H1 (cell line): ENCODE results near the gene CBR3. TPM values are rescaled to one million over a fixed set of nuclear protein-coding genes. Genes with fewer than 3 reads are reported as not detected.
A peak's percentile ranks its signal among the peaks of the same experiment; 100 is the strongest.
"Not testable (repeated sequence)": the region's sequence is repeated elsewhere in the genome, so short reads cannot be mapped to it uniquely, and the experiment has no call there.

Experiments used
- CTCF ChIA-PET: fragments of 300-600 bp; sonication (Branson Sonifier 250); formaldehyde crosslinking; loops from one replicate; lab custom pipeline; 2021; ENCODE audit not compliant: partially characterized antibody; lab: Charles Lee
- POLR2A ChIA-PET: fragments of 300-600 bp; sonication (Branson Sonifier 250); formaldehyde crosslinking; loops from one replicate; lab custom pipeline; 2021; ENCODE audit warnings: inconsistent platforms; ENCODE audit not compliant: partially characterized antibody; lab: Charles Lee
- DNase-seq, 2 experiments: peaks; one replicate each; pipeline versions ENCODE4 v3.0.0 to v3.0.0-alpha.2; 2010 to 2022; ENCODE audit warnings: low spot score in 2 of 2, low read depth in 1 of 2, mixed read lengths in 1 of 2
- FAIRE-seq: peaks from 2 replicates; lab custom pipeline; 2011; peaks lifted over from hg19 to GRCh38; lab: Jason Lieb, UNC
- H2AFZ ChIP-seq: 2 replicates; pipeline ENCODE4 v1.8.1; 2012; ENCODE audit warnings: low read length, inconsistent platforms
- H2AK5ac ChIP-seq: 2 replicates; pipeline ENCODE4 v1.6.1; 2013; ENCODE audit warnings: low read depth, low read length
- H2BK120ac ChIP-seq: replicated peaks from 2 replicates; pipeline ENCODE3; 2013; ENCODE audit warnings: low read depth, low read length, inconsistent platforms
- H2BK12ac ChIP-seq: 2 replicates; pipeline ENCODE4 v1.6.1; 2013; ENCODE audit warnings: low read depth, low read length
- H2BK15ac ChIP-seq: 2 replicates; pipeline ENCODE4 v1.6.1; 2013; ENCODE audit warnings: low read length
- H2BK20ac ChIP-seq: 2 replicates; pipeline ENCODE4 v1.6.1; 2013; ENCODE audit warnings: low read length
- H2BK5ac ChIP-seq: 2 replicates; pipeline ENCODE4 v1.6.1; 2013; ENCODE audit warnings: low read depth, low read length
- H3K14ac ChIP-seq: 2 replicates; pipeline ENCODE4 v1.6.1; 2013; ENCODE audit warnings: inconsistent platforms; ENCODE audit not compliant: insufficient read length
- H3K18ac ChIP-seq: 2 replicates; pipeline ENCODE4 v1.6.1; 2013; ENCODE audit warnings: low read length; ENCODE audit errors: extremely low read depth
- H3K23ac ChIP-seq: 2 replicates; pipeline ENCODE4 v1.6.1; 2013; ENCODE audit warnings: inconsistent platforms; ENCODE audit not compliant: insufficient read length
- H3K23me2 ChIP-seq: 2 replicates; pipeline ENCODE4 v1.6.1; 2013; ENCODE audit warnings: low read depth, low read length
- H3K27ac ChIP-seq: 2 replicates; pipeline ENCODE4 v1.6.1; 2011; ENCODE audit warnings: low read depth, low read length, inconsistent platforms
- H3K27me3 ChIP-seq, 4 experiments: replicated peaks in 1 of 4; 1 replicate in 1 of 4; 2 replicates in 3 of 4; pipeline versions ENCODE4 v1.6.1 to v1.8.1; 2011 to 2013; ENCODE audit warnings: low read length in 3 of 4, mild to moderate bottlenecking in 3 of 4, inconsistent platforms in 2 of 4, mixed read lengths in 2 of 4, moderate library complexity in 1 of 4; ENCODE audit not compliant: control insufficient read depth in 3 of 4, insufficient read depth in 3 of 4; ENCODE audit errors: extremely low read depth in 1 of 4
- H3K36me3 ChIP-seq, 4 experiments: 2 replicates each; pipeline versions ENCODE4 v1.6.1 to v1.8.1; 2011 to 2013; ENCODE audit warnings: mild to moderate bottlenecking in 4 of 4, low read length in 3 of 4, moderate library complexity in 2 of 4, control low read depth in 1 of 4, inconsistent platforms in 1 of 4; ENCODE audit not compliant: insufficient read depth in 4 of 4, control insufficient read depth in 2 of 4
- H3K4ac ChIP-seq: replicated peaks from 2 replicates; pipeline ENCODE3; 2013; ENCODE audit warnings: low read length, low read depth, mixed read lengths, inconsistent platforms; ENCODE audit not compliant: insufficient read length
- H3K4me1 ChIP-seq, 4 experiments: replicated peaks in 1 of 4; 1 replicate in 1 of 4; 2 replicates in 3 of 4; pipeline versions ENCODE4 v1.6.1 to v1.8.1; 2011 to 2013; ENCODE audit warnings: low read length in 3 of 4, inconsistent platforms in 2 of 4, mixed read lengths in 1 of 4; ENCODE audit not compliant: insufficient read depth in 4 of 4, control insufficient read depth in 3 of 4
- H3K4me2 ChIP-seq, 2 experiments: 2 replicates each; pipeline versions ENCODE4 v1.6.1 to v1.8.1; 2011 to 2013; ENCODE audit warnings: low read depth in 2 of 2, low read length in 2 of 2, control low read depth in 1 of 2, inconsistent platforms in 1 of 2, mild to moderate bottlenecking in 1 of 2; ENCODE audit not compliant: insufficient read depth in 1 of 2
- H3K4me3 ChIP-seq, 4 experiments: fragments of 200-600, 300-600 bp in 1 of 4; sonication (generic), shearing (Covaris generic), sonication (Bioruptor Twin) in 1 of 4; 2 replicates each; pipeline versions ENCODE4 v1.5.1 to v1.8.1; 2011 to 2016; ENCODE audit warnings: low read length in 4 of 4, low read depth in 3 of 4, control low read depth in 2 of 4, inconsistent platforms in 2 of 4, mild to moderate bottlenecking in 2 of 4, mixed read lengths in 1 of 4, moderate library complexity in 1 of 4; ENCODE audit not compliant: insufficient read depth in 2 of 4; ENCODE audit errors: extremely low read depth in 1 of 4
- H3K56ac ChIP-seq: replicated peaks from 2 replicates; pipeline ENCODE3; 2013; ENCODE audit warnings: low read depth, mild to moderate bottlenecking, mixed read lengths, low read length, inconsistent platforms; ENCODE audit not compliant: insufficient read length
- H3K79me1 ChIP-seq: 2 replicates; pipeline ENCODE4 v1.6.1; 2013; ENCODE audit warnings: low read depth, low read length, control low read depth
- H3K79me2 ChIP-seq, 2 experiments: 2 replicates each; pipeline versions ENCODE4 v1.6.1 to v1.8.1; 2012 to 2013; ENCODE audit warnings: low read length in 2 of 2, mild to moderate bottlenecking in 2 of 2, inconsistent platforms in 1 of 2; ENCODE audit not compliant: insufficient read depth in 2 of 2, control insufficient read depth in 1 of 2
- H3K9ac ChIP-seq, 4 experiments: replicated peaks in 1 of 4; 1 replicate in 1 of 4; 2 replicates in 3 of 4; pipeline versions ENCODE4 v1.6.1 to v1.8.1; 2011 to 2013; ENCODE audit warnings: low read depth in 3 of 4, low read length in 3 of 4, control low read depth in 2 of 4, mild to moderate bottlenecking in 2 of 4, moderate library complexity in 2 of 4, inconsistent platforms in 1 of 4; ENCODE audit errors: extremely low read depth in 1 of 4
- H3K9me3 ChIP-seq, 2 experiments: 2 replicates each; pipeline versions ENCODE4 v1.6.1 to v1.8.1; 2012 to 2013; ENCODE audit warnings: mild to moderate bottlenecking in 2 of 2, moderate library complexity in 2 of 2, control low read depth in 1 of 2, inconsistent platforms in 1 of 2, low read depth in 1 of 2, low read length in 1 of 2, mixed read lengths in 1 of 2; ENCODE audit not compliant: insufficient read depth in 2 of 2
- H4K20me1 ChIP-seq, 2 experiments: replicated peaks in 1 of 2; 2 replicates each; pipeline versions ENCODE3 to v1.8.1; 2011 to 2013; ENCODE audit warnings: inconsistent platforms in 2 of 2, low read length in 2 of 2, mild to moderate bottlenecking in 1 of 2; ENCODE audit not compliant: insufficient read depth in 2 of 2, control insufficient read depth in 1 of 2
- H4K5ac ChIP-seq: 2 replicates; pipeline ENCODE4 v1.6.1; 2013; ENCODE audit warnings: low read length, low read depth, mixed read lengths, inconsistent platforms; ENCODE audit not compliant: insufficient read length
- H4K8ac ChIP-seq: 2 replicates; pipeline ENCODE4 v1.8.0; 2013; ENCODE audit warnings: mild to moderate bottlenecking, moderate library complexity, low read length, inconsistent platforms; ENCODE audit not compliant: insufficient read depth; ENCODE audit errors: extremely low read depth
- H4K91ac ChIP-seq: replicated peaks from 2 replicates; pipeline ENCODE3; 2013; ENCODE audit warnings: low read length, mixed read lengths, inconsistent platforms; ENCODE audit not compliant: insufficient read length
- ASH2L ChIP-seq: fragments of 200-600, 300-600 bp; sonication (generic); IDR thresholded peaks from one replicate; pipeline ENCODE4 v1.7.1; 2017; ENCODE audit warnings: low read length
- GTF2F1 ChIP-seq: IDR thresholded peaks from 2 replicates; pipeline ENCODE4 v1.6.1; 2012; ENCODE audit warnings: low read depth, low read length, improper control_type of control experiment, borderline replicate concordance
- JUND ChIP-seq: IDR thresholded peaks from 2 replicates; pipeline ENCODE4 v1.6.1; 2011; ENCODE audit warnings: mild to moderate bottlenecking, improper control_type of control experiment, low read length
- SRF ChIP-seq: IDR thresholded peaks from 2 replicates; pipeline ENCODE4 v1.6.1; 2011; ENCODE audit warnings: mild to moderate bottlenecking, low read depth, low read length, moderate library complexity
- SUZ12 ChIP-seq: fragments of 200-600 bp; sonication (generic); IDR thresholded peaks from 2 replicates; pipeline ENCODE4 v1.6.1; 2012; ENCODE audit warnings: mild to moderate bottlenecking, inconsistent platforms, low read length, moderate library complexity, mixed read lengths
- TCF12 ChIP-seq: IDR thresholded peaks from 2 replicates; pipeline ENCODE4 v1.6.1; 2011; ENCODE audit warnings: low read depth, mild to moderate bottlenecking, low read length
- WGBS, 2 experiments: shearing (Covaris generic) in 1 of 2; methylation state at CpG; one replicate each; pipeline versions ENCODE4 v1.1.6 to v1.1.7; 2013 to 2015; ENCODE audit warnings: low lambda C conversion rate in 2 of 2, mixed read lengths in 2 of 2, inconsistent platforms in 1 of 2, low coverage in 1 of 2, missing lambda C conversion rate in 1 of 2; ENCODE audit not compliant: insufficient replicate concordance in 2 of 2, insufficient coverage in 1 of 2, insufficient read length in 1 of 2; ENCODE audit errors: extremely low coverage in 1 of 2, missing lambda C conversion rate in 1 of 2; 5-methylcytosine and 5-hydroxymethylcytosine counted together
- polyA plus RNA-seq, 7 experiments: library from polyadenylated mRNA; depleted of rRNA in 3 of 7; stranded (reverse) in 5 of 7; unstranded in 2 of 7; fragments of >200 nt in 5 of 7; fragments of 200-250 nt in 2 of 7; gene quantifications; 1 replicate in 5 of 7; 2 replicates in 1 of 7; 4 replicates in 1 of 7; pipeline versions ENCODE4 v1.2.1 to v1.2.3, GENCODE V29; 2011 to 2013; ENCODE audit warnings: missing spikeins in 2 of 7, mixed read lengths in 2 of 7
- total RNA-seq: library from RNA; stranded (reverse); fragmentation: NEBNext Ultra II Directional; extraction: Animal tissue kit (Norgen Biotek cat#: 25700); gene quantifications from 2 replicates; pipeline ENCODE4 v1.2.1, GENCODE V29; 2021
- TF ChIP-seq, protein P1 (sequence below), 3 experiments: IDR thresholded peaks; 1 replicate in 2 of 3; 2 replicates in 1 of 3; pipeline versions ENCODE4 v1.5.1 to v1.6.1; 2011; ENCODE audit warnings: low read length in 3 of 3, mild to moderate bottlenecking in 3 of 3, inconsistent platforms in 2 of 3, low read depth in 1 of 3, moderate library complexity in 1 of 3; ENCODE audit not compliant: insufficient read depth in 1 of 3; ENCODE audit errors: control extremely low read depth in 1 of 3

The CBR3 gene
- total and polyA plus RNA-seq, 2 of the 8 experiments (the other 6 are each of a cell fraction or from before 2014, with no cell fraction given), result 1.2 to 4.3 TPM

DNA sequence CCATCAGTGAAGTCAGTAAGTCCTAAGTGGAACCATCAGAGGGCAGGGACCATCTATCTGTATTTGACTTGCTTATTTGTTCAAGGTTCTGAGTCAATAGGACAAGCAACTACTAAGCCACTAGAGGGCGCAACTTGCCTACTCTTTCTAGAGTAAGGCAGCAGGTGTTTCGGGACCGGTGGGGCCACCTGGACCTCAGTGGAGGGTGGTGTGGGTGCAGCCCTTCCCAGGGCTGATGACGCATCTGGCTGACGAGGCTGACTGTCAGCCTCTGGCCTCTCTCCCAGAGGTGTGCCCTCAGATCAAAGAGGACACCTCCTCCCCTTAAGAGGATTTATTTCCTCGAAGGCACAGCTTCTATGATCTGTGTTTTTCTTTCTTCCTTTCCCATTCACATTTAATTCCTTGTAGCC, 6.6 kb downstream of the CBR3 start (continued):
- TF ChIP-seq, protein P1, sequence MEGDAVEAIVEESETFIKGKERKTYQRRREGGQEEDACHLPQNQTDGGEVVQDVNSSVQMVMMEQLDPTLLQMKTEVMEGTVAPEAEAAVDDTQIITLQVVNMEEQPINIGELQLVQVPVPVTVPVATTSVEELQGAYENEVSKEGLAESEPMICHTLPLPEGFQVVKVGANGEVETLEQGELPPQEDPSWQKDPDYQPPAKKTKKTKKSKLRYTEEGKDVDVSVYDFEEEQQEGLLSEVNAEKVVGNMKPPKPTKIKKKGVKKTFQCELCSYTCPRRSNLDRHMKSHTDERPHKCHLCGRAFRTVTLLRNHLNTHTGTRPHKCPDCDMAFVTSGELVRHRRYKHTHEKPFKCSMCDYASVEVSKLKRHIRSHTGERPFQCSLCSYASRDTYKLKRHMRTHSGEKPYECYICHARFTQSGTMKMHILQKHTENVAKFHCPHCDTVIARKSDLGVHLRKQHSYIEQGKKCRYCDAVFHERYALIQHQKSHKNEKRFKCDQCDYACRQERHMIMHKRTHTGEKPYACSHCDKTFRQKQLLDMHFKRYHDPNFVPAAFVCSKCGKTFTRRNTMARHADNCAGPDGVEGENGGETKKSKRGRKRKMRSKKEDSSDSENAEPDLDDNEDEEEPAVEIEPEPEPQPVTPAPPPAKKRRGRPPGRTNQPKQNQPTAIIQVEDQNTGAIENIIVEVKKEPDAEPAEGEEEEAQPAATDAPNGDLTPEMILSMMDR (IDR thresholded peaks at IDR 0.05; ENCODE audit: control extremely low read depth in 1 of 3, insufficient read depth in 1 of 3, low read depth in 1 of 3, low read length in 3 of 3), result peak; percentile 43 to 96 (median 93)
- no peak for TF ChIP-seq SUZ12
- peak; percentile 85 for TF ChIP-seq TCF12
- no peak for TF ChIP-seq SRF
- TF ChIP-seq GTF2F1, result no peak
- no peak; the same call in 1 of the 2 replicates for TF ChIP-seq JUND
- no peak for TF ChIP-seq ASH2L

DNA sequence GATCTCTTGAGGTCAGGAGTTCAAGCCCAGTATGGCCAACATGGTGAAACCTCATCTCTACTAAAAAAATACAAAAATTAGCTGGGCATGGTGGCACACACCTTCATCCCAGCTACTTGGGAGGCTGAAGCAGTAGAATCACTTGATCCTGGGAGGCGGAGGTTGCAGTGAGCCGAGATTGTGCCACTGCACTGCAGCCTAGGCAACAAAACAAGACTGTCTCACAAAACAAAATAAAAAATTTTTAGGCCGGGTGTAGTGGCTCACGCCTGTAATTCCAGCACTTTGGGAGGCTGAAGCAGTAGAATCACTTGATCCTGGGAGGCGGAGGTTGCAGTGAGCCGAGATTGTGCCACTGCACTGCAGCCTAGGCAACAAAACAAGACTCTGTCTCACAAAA, 9.4 kb downstream of the CBR3 start:
- not testable (repeated sequence) for H3K27ac ChIP-seq
- CTCF ChIA-PET, result interaction anchor here (1.3 to 7.1 kb wide), 4 partner anchors 7 to 404 kb away, joined by 3 to 68 read pairs (median 44); no protein-coding TSS in a partner anchor

More for the DNA sequence above, 9.4 kb downstream of the CBR3 start:
- H2BK20ac ChIP-seq, H3K4me2 ChIP-seq, H3K23ac ChIP-seq, H4K91ac ChIP-seq, H2AFZ ChIP-seq, H2BK12ac ChIP-seq, H4K5ac ChIP-seq, H3K18ac ChIP-seq, H3K36me3 ChIP-seq, H4K8ac ChIP-seq, H2AK5ac ChIP-seq, FAIRE-seq, H3K14ac ChIP-seq, H3K9me3 ChIP-seq, H3K23me2 ChIP-seq, H3K27me3 ChIP-seq, H4K20me1 ChIP-seq, DNase-seq, H3K4me3 ChIP-seq, H3K4me1 ChIP-seq, POLR2A ChIA-PET, H3K79me2 ChIP-seq, H3K9ac ChIP-seq, H2BK120ac ChIP-seq, H2BK15ac ChIP-seq, H3K56ac ChIP-seq, H2BK5ac ChIP-seq, H3K4ac ChIP-seq, H3K79me1 ChIP-seq: not testable (repeated sequence)
- WGBS, 2 experiments, result 98% methylated on average over 5 of the region's 6 CpGs; no CpG with 5 or more reads in 1 of the 2 experiments
